Suprapubic skin (tissue), 4 donors: ENCODE measurements around the gene GGT5. TPM values are rescaled to one million over a fixed set of nuclear protein-coding genes. Genes with fewer than 3 reads are reported as not detected.
"Not testable (repeated sequence)": the region's sequence is repeated elsewhere in the genome, so short reads cannot be mapped to it uniquely, and the experiment has no call there.

Experiments used
- DNase-seq, 2 donors: peaks; one replicate each; pipeline ENCODE4 v3.0.0-alpha.2; 2019; ENCODE audit warnings: low spot score in 2 of 2
- H3K27ac ChIP-seq: fragments of 200-600 bp; sonication (generic); one replicate; pipeline ENCODE4 v1.5.1; 2019
- H3K27me3 ChIP-seq: fragments of 200-600 bp; sonication (generic); one replicate; pipeline ENCODE4 v1.5.1; 2019
- H3K36me3 ChIP-seq: fragments of 200-600 bp; sonication (generic); one replicate; pipeline ENCODE4 v1.5.1; 2019
- H3K4me1 ChIP-seq: fragments of 200-600 bp; sonication (generic); one replicate; pipeline ENCODE4 v1.5.1; 2019
- H3K4me3 ChIP-seq: fragments of 200-600 bp; sonication (generic); one replicate; pipeline ENCODE4 v1.5.1; 2019; ENCODE audit warnings: mild to moderate bottlenecking
- H3K9me3 ChIP-seq: fragments of 200-600 bp; sonication (generic); one replicate; pipeline ENCODE4 v1.5.1; 2019
- CTCF ChIP-seq, 2 donors: fragments of 200-600 bp in 1 of 2; fragments of 450-650 bp in 1 of 2; sonication (generic) in 1 of 2; IDR thresholded peaks; one replicate each; pipeline ENCODE4 v1.5.1; 2016 to 2019; ENCODE audit warnings: antibody characterized with exemption in 2 of 2, mild to moderate bottlenecking in 1 of 2, moderate library complexity in 1 of 2
- EP300 ChIP-seq: sonication (generic); formaldehyde crosslinking; IDR thresholded peaks from one replicate; pipeline ENCODE4 v1.6.1; 2017; ENCODE audit warnings: antibody characterized with exemption
- POLR2A ChIP-seq, 2 donors: fragments of 450-650 bp; IDR thresholded peaks; one replicate each; pipeline ENCODE4 v1.6.1; 2017; ENCODE audit warnings: antibody characterized with exemption in 2 of 2, mild to moderate bottlenecking in 2 of 2, moderate library complexity in 2 of 2
- POLR2AphosphoS5 ChIP-seq, 3 donors: sonication (generic); formaldehyde crosslinking; IDR thresholded peaks; one replicate each; pipeline ENCODE4 v1.6.1; 2017; ENCODE audit warnings: antibody characterized with exemption in 3 of 3
- WGBS: methylation state at CpG from one replicate; pipeline ENCODE4 v1.1.5; 2018; 5-methylcytosine and 5-hydroxymethylcytosine counted together
- total RNA-seq, 4 donors: library from RNA; depleted of rRNA; stranded (reverse); fragments of >200 nt; gene quantifications; one replicate each; pipeline ENCODE4 v1.1.0, GENCODE V29; 2016

Gene GGT5
- total RNA-seq, 4 donors from 2014 or later, result 13.4 to 38.8 (median 17.5) TPM

GRCh38 chr22:24251286-24251685, 6.4 kb upstream of the GGT5 start:
- H3K27me3 ChIP-seq, H3K36me3 ChIP-seq, H3K27ac ChIP-seq, H3K9me3 ChIP-seq, H3K4me3 ChIP-seq: not testable (repeated sequence)
- peak in 1 of 2 donors; percentile 7 for DNase-seq
- WGBS, result no CpG with 5 or more reads among the region's 28 CpGs
- H3K4me1 ChIP-seq, result peaks cover 16% of the 10 kb centered on the region

GRCh38 chr22:24249413-24249812, 4.5 kb upstream of the GGT5 start:
- H3K27ac ChIP-seq, H3K36me3 ChIP-seq, H3K27me3 ChIP-seq, H3K4me3 ChIP-seq, H3K9me3 ChIP-seq: not testable (repeated sequence)
- DNase-seq, result peak in 1 of 2 donors; percentile 50
- H3K4me1 ChIP-seq, result peaks cover 28% of the 10 kb centered on the region
- no CpG with 5 or more reads among the region's 8 CpGs for WGBS

DNA sequence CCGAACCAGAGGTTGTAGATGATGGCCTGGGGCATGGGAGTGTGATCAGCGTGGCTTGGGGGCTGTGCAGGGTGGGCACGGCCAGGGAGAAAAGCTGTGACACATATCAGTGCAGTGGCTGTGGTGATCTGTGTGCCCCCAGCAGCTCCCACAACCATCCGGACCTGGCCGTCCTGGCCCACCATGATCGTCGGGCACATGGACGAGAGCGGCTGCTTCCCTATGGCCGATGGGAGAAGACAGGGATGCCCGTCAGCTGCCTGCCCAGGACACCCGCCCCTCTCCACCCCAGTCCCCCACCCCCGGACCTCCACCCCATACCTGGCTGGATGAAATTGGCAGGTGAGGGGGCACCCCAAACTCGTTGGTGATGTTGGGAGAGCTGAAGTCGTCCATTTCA, 3.7 kb upstream of the GGT5 start:
- no CpG with 5 or more reads among the region's 15 CpGs for WGBS
- H3K4me1 ChIP-seq, result peaks cover 33% of the 10 kb centered on the region
- H3K4me3 ChIP-seq, H3K36me3 ChIP-seq, H3K9me3 ChIP-seq, H3K27ac ChIP-seq, H3K27me3 ChIP-seq: not testable (repeated sequence)
- peak in 1 of 2 donors; percentile 51 for DNase-seq

- Histone ChIP-seq H3K27me3 (no peaks in the 10 kb centered on the region), H3K4me3 (no peak overlapping the region), H3K27ac (peak overlapping the region; percentile 91), H3K36me3 (no peaks in the 10 kb centered on the region), H3K9me3 (no peaks in the 10 kb centered on the region), H3K4me1 (peaks cover 39% of the 10 kb centered on the region)
- WGBS, result 21% methylated on average over 13 of the region's 23 CpGs
- TF ChIP-seq POLR2A (IDR thresholded peaks at IDR 0.05), result no peak
- TF ChIP-seq CTCF (IDR thresholded peaks at IDR 0.05), result peak; percentile 84 to 92
- no peak for TF ChIP-seq EP300
- TF ChIP-seq POLR2AphosphoS5 (IDR thresholded peaks at IDR 0.05), result peak in 2 of 3 donors; percentile 16 to 73
- peak; percentile 96 for DNase-seq
These were observed 2.9 kb upstream of the GGT5 start for GRCh38 chr22:24247564-24248344.

- TF ChIP-seq EP300, result no peak
- no peak for TF ChIP-seq CTCF (IDR thresholded peaks at IDR 0.05)
- no peaks in the 10 kb centered on the region for H3K9me3 ChIP-seq
- H3K4me1 ChIP-seq, result peaks cover 45% of the 10 kb centered on the region
- H3K27ac ChIP-seq, result peak overlapping the region; percentile 91
- no peaks in the 10 kb centered on the region for H3K27me3 ChIP-seq
- H3K36me3 ChIP-seq, result no peaks in the 10 kb centered on the region
- no peak for DNase-seq
- no peak overlapping the region for H3K4me3 ChIP-seq
- 62% methylated on average over 4 of the region's 6 CpGs for WGBS
These were observed 2.2 kb upstream of the GGT5 start for GRCh38 chr22:24247011-24247507.

DNA sequence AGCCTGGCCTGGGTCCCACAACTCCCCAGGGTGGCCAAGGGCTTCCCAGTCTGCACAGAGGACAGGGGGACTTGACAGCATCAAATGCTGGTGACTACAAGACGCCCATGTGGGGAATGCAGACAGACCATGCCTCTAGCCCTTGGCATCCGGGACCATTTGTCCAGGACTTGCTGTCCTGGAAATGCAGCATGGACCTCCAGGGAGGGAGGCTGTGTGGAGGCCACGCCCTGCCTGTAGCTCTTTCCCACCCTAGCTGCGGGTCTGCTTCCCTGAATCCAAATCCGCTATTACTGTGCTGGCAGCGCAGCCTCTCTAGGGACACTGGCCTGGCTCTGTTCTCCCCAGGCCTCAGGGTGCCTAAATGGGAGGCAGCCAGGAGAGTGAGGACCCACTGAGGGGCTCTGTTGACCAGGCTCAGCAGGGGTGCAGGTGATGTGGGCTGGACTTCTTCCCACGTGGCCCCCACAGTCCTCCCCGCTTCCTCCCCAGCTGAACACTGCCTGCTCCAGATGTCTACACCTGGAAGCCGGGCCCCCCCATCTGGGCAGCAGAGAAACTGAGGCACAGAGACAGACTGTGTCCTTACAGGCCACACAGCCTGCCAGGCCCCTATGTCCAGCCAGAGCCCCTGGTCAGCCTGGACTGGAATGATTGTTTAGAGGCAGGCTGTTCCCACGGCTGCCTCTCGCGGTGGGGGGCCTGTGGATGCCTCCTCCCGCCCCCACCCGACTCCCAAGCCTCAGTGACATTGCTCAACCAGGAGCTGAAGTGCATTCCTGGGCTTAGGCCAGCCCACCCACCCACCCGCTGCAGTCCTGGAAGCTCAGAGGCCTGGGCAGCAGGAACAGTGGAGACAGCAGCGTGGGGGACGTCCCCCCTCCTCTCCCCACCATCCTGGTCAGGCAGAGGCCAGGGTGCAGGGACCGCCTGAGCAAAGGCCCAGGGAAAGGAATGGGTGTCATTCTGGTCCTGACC, 991 bp upstream of the GGT5 start:
- peak overlapping the region; percentile 91 for H3K27ac ChIP-seq
- DNase-seq, result peak; percentile 88 to 92
- H3K4me1 ChIP-seq, result peaks cover 46% of the 10 kb centered on the region
- H3K9me3 ChIP-seq, H3K27me3 ChIP-seq, H3K36me3 ChIP-seq: not testable (repeated sequence)
- 30% methylated on average over 2 of the region's 18 CpGs for WGBS
- peak; percentile 40 for TF ChIP-seq EP300
- TF ChIP-seq POLR2AphosphoS5 (IDR thresholded peaks at IDR 0.05), result peak in 2 of 3 donors; percentile 46 to 97
- peak overlapping the region; percentile 47 for H3K4me3 ChIP-seq

DNA sequence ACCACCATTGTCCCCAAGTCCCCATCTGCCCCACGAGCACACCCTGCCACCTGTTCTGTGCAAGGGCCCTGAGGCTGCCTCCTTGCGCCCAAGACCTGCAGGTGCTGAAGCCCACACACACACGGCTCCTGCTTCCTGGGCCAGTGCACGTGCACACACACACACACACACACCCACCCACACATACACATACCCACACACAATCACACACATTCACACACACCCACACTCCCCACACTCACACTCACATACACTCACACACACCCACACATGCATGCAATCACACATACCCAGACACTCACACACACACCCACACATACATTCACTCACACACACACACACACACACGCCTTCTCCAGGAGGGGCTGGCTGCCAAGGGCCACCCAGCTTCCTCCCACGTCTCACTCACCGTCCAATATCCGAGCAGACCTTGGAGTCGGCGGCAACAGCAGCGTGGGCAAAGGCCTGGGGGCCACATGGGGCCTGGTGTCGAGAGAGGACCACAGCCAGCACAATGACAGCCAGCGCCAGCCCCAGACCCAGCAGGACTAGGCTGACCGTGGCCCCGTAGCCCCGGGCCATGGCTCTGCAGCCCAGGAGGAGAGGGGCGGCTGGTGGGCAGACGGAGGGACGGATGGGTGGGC, 616 bp downstream of the GGT5 start:
- H3K36me3 ChIP-seq, result no peaks in the 10 kb centered on the region
- peak overlapping the region; percentile 91 for H3K27ac ChIP-seq
- no peaks in the 10 kb centered on the region for H3K9me3 ChIP-seq
- no peak for TF ChIP-seq POLR2AphosphoS5 (IDR thresholded peaks at IDR 0.05)
- no peak for TF ChIP-seq CTCF (IDR thresholded peaks at IDR 0.05)
- TF ChIP-seq EP300, result no peak
- TF ChIP-seq POLR2A (IDR thresholded peaks at IDR 0.05), result no peak
- H3K27me3 ChIP-seq, result no peaks in the 10 kb centered on the region
- 47% methylated on average over 18 of the region's 19 CpGs for WGBS
- H3K4me1 ChIP-seq, result peaks cover 46% of the 10 kb centered on the region
- no peak for DNase-seq
- H3K4me3 ChIP-seq, result peak overlapping the region; percentile 47

- peak overlapping the region; percentile 47 for H3K4me3 ChIP-seq
- H3K4me1 ChIP-seq, result peaks cover 46% of the 10 kb centered on the region
- H3K27me3 ChIP-seq, H3K9me3 ChIP-seq, H3K36me3 ChIP-seq: not testable (repeated sequence)
- no CpG with 5 or more reads among the region's 3 CpGs for WGBS
- peak overlapping the region; percentile 30 for H3K27ac ChIP-seq
- DNase-seq, result peak in 1 of 2 donors; percentile 78
These were observed 1.5 kb downstream of the GGT5 start for GRCh38 chr22:24243417-24243816.

GRCh38 chr22:24240985-24241692, 3.7 kb downstream of the GGT5 start:
- not testable (repeated sequence) for DNase-seq, H3K4me3 ChIP-seq, H3K27me3 ChIP-seq, H3K36me3 ChIP-seq, H3K27ac ChIP-seq, H3K9me3 ChIP-seq
- H3K4me1 ChIP-seq, result peaks cover 28% of the 10 kb centered on the region
- WGBS, result 74% methylated on average over 9 of the region's 9 CpGs
